ENCODE measurements around the gene PPIE. TPM values are rescaled to one million over a fixed set of nuclear protein-coding genes. Genes with fewer than 3 reads are reported as not detected.

The PPIE gene
- polyA plus RNA-seq, 1 of the 3 experiments (the other 2 are of a cell fraction) = 78.4 TPM

DNA sequence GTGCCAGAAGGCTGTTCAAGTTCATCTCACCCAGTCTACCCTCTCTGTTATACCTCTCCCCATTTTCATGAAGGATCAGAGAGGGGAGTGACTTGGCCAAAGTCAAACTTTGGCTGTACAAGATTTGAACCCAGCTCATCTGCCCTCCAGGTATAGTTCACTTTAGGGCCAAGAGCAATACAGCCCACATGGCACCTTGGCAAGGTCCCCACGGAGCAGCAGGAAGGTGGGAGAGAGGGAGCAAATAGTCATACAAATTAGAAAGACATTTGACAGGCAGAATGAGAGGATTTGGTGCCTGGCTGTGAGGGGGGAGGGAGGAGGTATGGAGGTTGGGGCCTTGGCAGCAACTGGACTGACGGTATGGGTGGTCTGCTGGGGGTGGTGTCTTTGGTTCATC lies 48.5 kb upstream of the PPIE start:
- no peaks in the 10 kb centered on the region for H3K9me2 ChIP-seq
- CTCF ChIA-PET = interaction anchor here (1.9 to 8.0 kb wide), 6 partner anchors 12 to 84 kb away, joined by 7 to 61 read pairs (median 32); partner anchors contain the start of gene NT5C1A

More for the DNA sequence above, 48.5 kb upstream of the PPIE start:
- H4K20me1 ChIP-seq (ENCODE audit: insufficient read depth) = no peaks in the 10 kb centered on the region
- no peaks in the 10 kb centered on the region for H3K9me3 ChIP-seq
- no peak overlapping the region for H3K27ac ChIP-seq (ENCODE audit: low read depth in 2 of 2, low read length in 1 of 2)
- WGBS (ENCODE audit: low lambda C conversion rate) = 25% methylated on average over 2 of the region's 2 CpGs
- no peaks in the 10 kb centered on the region for H3F3A ChIP-seq (replicated peaks; ENCODE audit: insufficient read depth)
- no peaks in the 10 kb centered on the region for H3K36me3 ChIP-seq (replicated peaks in 1 of 2; ENCODE audit: control insufficient read depth in 1 of 2, insufficient read depth in 2 of 2, low read length in 1 of 2)
- peaks cover 45% of the 10 kb centered on the region for H3K27me3 ChIP-seq (ENCODE audit: insufficient read depth)
- POLR2A ChIA-PET = interaction anchor here (0.5 to 2.5 kb wide), 4 partner anchors 18 to 72 kb away, joined by 3 to 24 read pairs (median 7); partner anchors contain the start of gene NT5C1A
- TF ChIP-seq, protein P1, sequence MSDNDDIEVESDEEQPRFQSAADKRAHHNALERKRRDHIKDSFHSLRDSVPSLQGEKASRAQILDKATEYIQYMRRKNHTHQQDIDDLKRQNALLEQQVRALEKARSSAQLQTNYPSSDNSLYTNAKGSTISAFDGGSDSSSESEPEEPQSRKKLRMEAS (IDR thresholded peaks at IDR 0.05; ENCODE audit: low read depth) = no peak
- TF ChIP-seq ELF1 (IDR thresholded peaks at IDR 0.05) (no peak), FOXM1 (IDR thresholded peaks at IDR 0.05; ENCODE audit: low read depth) (no peak), EZH2phosphoT487 (IDR thresholded peaks at IDR 0.05; ENCODE audit: borderline replicate concordance, low read depth) (no peak), RCOR1 (IDR thresholded peaks at IDR 0.05; ENCODE audit: low read length) (no peak), RXRA (IDR thresholded peaks at IDR 0.05; ENCODE audit: borderline replicate concordance, low read depth) (no peak), FOXJ3 (CRISPR knock-in tag; IDR thresholded peaks at IDR 0.05) (no peak), NRF1 (IDR thresholded peaks at IDR 0.05; ENCODE audit: low read depth, low read length) (no peak), RFX5 (IDR thresholded peaks at IDR 0.05; ENCODE audit: low read length) (no peak), MXI1 (IDR thresholded peaks at IDR 0.05; ENCODE audit: low read depth, low read length) (no peak), SIN3A (IDR thresholded peaks at IDR 0.05; ENCODE audit: borderline replicate concordance, low read depth, low read length) (no peak), JUND (IDR thresholded peaks at IDR 0.05) (no peak)
- TF ChIP-seq, protein P2, sequence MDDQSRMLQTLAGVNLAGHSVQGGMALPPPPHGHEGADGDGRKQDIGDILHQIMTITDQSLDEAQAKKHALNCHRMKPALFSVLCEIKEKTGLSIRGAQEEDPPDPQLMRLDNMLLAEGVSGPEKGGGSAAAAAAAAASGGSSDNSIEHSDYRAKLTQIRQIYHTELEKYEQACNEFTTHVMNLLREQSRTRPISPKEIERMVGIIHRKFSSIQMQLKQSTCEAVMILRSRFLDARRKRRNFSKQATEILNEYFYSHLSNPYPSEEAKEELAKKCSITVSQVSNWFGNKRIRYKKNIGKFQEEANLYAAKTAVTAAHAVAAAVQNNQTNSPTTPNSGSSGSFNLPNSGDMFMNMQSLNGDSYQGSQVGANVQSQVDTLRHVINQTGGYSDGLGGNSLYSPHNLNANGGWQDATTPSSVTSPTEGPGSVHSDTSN (IDR thresholded peaks at IDR 0.05) = no peak
- TF ChIP-seq, protein P3, sequence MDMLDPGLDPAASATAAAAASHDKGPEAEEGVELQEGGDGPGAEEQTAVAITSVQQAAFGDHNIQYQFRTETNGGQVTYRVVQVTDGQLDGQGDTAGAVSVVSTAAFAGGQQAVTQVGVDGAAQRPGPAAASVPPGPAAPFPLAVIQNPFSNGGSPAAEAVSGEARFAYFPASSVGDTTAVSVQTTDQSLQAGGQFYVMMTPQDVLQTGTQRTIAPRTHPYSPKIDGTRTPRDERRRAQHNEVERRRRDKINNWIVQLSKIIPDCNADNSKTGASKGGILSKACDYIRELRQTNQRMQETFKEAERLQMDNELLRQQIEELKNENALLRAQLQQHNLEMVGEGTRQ (IDR thresholded peaks at IDR 0.05; ENCODE audit: borderline replicate concordance, low read depth, low read length) = no peak
- TF ChIP-seq, protein P4, sequence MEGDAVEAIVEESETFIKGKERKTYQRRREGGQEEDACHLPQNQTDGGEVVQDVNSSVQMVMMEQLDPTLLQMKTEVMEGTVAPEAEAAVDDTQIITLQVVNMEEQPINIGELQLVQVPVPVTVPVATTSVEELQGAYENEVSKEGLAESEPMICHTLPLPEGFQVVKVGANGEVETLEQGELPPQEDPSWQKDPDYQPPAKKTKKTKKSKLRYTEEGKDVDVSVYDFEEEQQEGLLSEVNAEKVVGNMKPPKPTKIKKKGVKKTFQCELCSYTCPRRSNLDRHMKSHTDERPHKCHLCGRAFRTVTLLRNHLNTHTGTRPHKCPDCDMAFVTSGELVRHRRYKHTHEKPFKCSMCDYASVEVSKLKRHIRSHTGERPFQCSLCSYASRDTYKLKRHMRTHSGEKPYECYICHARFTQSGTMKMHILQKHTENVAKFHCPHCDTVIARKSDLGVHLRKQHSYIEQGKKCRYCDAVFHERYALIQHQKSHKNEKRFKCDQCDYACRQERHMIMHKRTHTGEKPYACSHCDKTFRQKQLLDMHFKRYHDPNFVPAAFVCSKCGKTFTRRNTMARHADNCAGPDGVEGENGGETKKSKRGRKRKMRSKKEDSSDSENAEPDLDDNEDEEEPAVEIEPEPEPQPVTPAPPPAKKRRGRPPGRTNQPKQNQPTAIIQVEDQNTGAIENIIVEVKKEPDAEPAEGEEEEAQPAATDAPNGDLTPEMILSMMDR (IDR thresholded peaks at IDR 0.05) = no peak
- TF ChIP-seq, protein P5, sequence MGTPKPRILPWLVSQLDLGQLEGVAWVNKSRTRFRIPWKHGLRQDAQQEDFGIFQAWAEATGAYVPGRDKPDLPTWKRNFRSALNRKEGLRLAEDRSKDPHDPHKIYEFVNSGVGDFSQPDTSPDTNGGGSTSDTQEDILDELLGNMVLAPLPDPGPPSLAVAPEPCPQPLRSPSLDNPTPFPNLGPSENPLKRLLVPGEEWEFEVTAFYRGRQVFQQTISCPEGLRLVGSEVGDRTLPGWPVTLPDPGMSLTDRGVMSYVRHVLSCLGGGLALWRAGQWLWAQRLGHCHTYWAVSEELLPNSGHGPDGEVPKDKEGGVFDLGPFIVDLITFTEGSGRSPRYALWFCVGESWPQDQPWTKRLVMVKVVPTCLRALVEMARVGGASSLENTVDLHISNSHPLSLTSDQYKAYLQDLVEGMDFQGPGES (IDR thresholded peaks at IDR 0.05; ENCODE audit: low read depth, low read length) = no peak
- TF ChIP-seq, protein P6, sequence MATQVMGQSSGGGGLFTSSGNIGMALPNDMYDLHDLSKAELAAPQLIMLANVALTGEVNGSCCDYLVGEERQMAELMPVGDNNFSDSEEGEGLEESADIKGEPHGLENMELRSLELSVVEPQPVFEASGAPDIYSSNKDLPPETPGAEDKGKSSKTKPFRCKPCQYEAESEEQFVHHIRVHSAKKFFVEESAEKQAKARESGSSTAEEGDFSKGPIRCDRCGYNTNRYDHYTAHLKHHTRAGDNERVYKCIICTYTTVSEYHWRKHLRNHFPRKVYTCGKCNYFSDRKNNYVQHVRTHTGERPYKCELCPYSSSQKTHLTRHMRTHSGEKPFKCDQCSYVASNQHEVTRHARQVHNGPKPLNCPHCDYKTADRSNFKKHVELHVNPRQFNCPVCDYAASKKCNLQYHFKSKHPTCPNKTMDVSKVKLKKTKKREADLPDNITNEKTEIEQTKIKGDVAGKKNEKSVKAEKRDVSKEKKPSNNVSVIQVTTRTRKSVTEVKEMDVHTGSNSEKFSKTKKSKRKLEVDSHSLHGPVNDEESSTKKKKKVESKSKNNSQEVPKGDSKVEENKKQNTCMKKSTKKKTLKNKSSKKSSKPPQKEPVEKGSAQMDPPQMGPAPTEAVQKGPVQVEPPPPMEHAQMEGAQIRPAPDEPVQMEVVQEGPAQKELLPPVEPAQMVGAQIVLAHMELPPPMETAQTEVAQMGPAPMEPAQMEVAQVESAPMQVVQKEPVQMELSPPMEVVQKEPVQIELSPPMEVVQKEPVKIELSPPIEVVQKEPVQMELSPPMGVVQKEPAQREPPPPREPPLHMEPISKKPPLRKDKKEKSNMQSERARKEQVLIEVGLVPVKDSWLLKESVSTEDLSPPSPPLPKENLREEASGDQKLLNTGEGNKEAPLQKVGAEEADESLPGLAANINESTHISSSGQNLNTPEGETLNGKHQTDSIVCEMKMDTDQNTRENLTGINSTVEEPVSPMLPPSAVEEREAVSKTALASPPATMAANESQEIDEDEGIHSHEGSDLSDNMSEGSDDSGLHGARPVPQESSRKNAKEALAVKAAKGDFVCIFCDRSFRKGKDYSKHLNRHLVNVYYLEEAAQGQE (IDR thresholded peaks at IDR 0.05; ENCODE audit: low read depth, low read length) = no peak
- no peaks in the 10 kb centered on the region for H3K79me2 ChIP-seq (ENCODE audit: insufficient read depth)
- peaks cover 0 to 32% of the 10 kb centered on the region in 2 experiments; a peak in 2 of 4 replicates for H3K4me1 ChIP-seq (ENCODE audit: control insufficient read depth in 1 of 2, insufficient read depth in 2 of 2, low read depth in 1 of 2, low read length in 1 of 2)
- no peak overlapping the region for H3K9ac ChIP-seq
- no peak for DNase-seq
- H3K4me3 ChIP-seq (ENCODE audit: low read depth in 2 of 2, low read length in 1 of 2) = no peak overlapping the region
- H3K4me2 ChIP-seq = no peak overlapping the region
- H2AFZ ChIP-seq (ENCODE audit: low read depth) = no peak overlapping the region

All from SK-N-SH (cell line).